HepG2 (cell line): ENCODE data around the gene IARS2. TPM values are rescaled to one million over a fixed set of nuclear protein-coding genes. Genes with fewer than 3 reads are reported as not detected.
A peak's percentile ranks its signal among the peaks of the same experiment; 100 is the strongest.

Source experiments
- ATF1 ChIP-seq: IDR thresholded peaks from 2 replicates; pipeline ENCODE4 v1.6.1; 2016; ENCODE audit warnings: mild to moderate bottlenecking, control low read depth
- CREM ChIP-seq, 2 experiments: sonication (generic) in 1 of 2; formaldehyde crosslinking in 1 of 2; IDR thresholded peaks; 2 replicates each; pipeline versions ENCODE4 v1.4.0 to v1.6.1; 2016 to 2020; ENCODE audit warnings: antibody characterized with exemption in 1 of 2, mild to moderate bottlenecking in 1 of 2, missing genetic modification reagents in 1 of 2
- FOXK1 ChIP-seq: sonication (generic); formaldehyde crosslinking; IDR thresholded peaks from 2 replicates; pipeline ENCODE4 v1.4.0; 2020; ENCODE audit warnings: low read depth, missing genetic modification reagents, borderline replicate concordance
- HDAC1 ChIP-seq: sonication (generic); formaldehyde crosslinking; IDR thresholded peaks from 2 replicates; pipeline ENCODE4 v1.5.1; 2020; ENCODE audit warnings: mild to moderate bottlenecking, missing genetic modification reagents
- HNF1A ChIP-seq, 2 experiments: sonication (generic) in 1 of 2; formaldehyde crosslinking in 1 of 2; IDR thresholded peaks; 2 replicates each; pipeline versions ENCODE4 v1.4.0 to v1.6.1; 2016 to 2020; ENCODE audit warnings: borderline replicate concordance in 1 of 2, low read depth in 1 of 2, mild to moderate bottlenecking in 1 of 2, missing genetic modification reagents in 1 of 2
- HNF1B ChIP-seq: sonication (generic); formaldehyde crosslinking; IDR thresholded peaks from 2 replicates; pipeline ENCODE4 v1.5.1; 2020; ENCODE audit warnings: mild to moderate bottlenecking, moderate library complexity, missing genetic modification reagents
- HOMEZ ChIP-seq: IDR thresholded peaks from 2 replicates; pipeline ENCODE4 v1.6.1; 2016; ENCODE audit warnings: low read depth
- NFE2L2 ChIP-seq: fragments of 150-350 bp; IDR thresholded peaks from 2 replicates; pipeline ENCODE4 v1.6.1; 2014; ENCODE audit warnings: low read length
- RAD51 ChIP-seq: fragments of 450-650 bp; IDR thresholded peaks from 2 replicates; pipeline ENCODE4 v1.6.1; 2016; ENCODE audit warnings: borderline replicate concordance
- SMAD3 ChIP-seq: sonication (generic); formaldehyde crosslinking; IDR thresholded peaks from 2 replicates; pipeline ENCODE4 v1.4.0; 2020; ENCODE audit warnings: missing genetic modification reagents
- ZBTB7B ChIP-seq: sonication (generic); formaldehyde crosslinking; IDR thresholded peaks from 2 replicates; pipeline ENCODE4 v1.4.0; 2020; ENCODE audit warnings: missing genetic modification reagents
- ZGPAT ChIP-seq: IDR thresholded peaks from 2 replicates; pipeline ENCODE4 v1.6.1; 2016; ENCODE audit warnings: mild to moderate bottlenecking
- ZNF160 ChIP-seq: sonication (generic); formaldehyde crosslinking; IDR thresholded peaks from 2 replicates; pipeline ENCODE4 v1.8.0; 2022; ENCODE audit warnings: mild to moderate bottlenecking, inconsistent platforms, missing genetic modification reagents
- ZNF230 ChIP-seq: sonication (generic); formaldehyde crosslinking; IDR thresholded peaks from 2 replicates; pipeline ENCODE4 v1.4.0; 2020; ENCODE audit warnings: mild to moderate bottlenecking, missing genetic modification reagents
- ZNF460 ChIP-seq: sonication (generic); formaldehyde crosslinking; IDR thresholded peaks from 2 replicates; pipeline ENCODE4 v1.5.1; 2020; ENCODE audit warnings: missing genetic modification reagents, mild to moderate bottlenecking, borderline replicate concordance
- ZNF605 ChIP-seq: sonication (generic); formaldehyde crosslinking; IDR thresholded peaks from 2 replicates; pipeline ENCODE4 v1.8.0; 2022; ENCODE audit warnings: mild to moderate bottlenecking, missing genetic modification reagents
- ZNF816 ChIP-seq: sonication (generic); formaldehyde crosslinking; IDR thresholded peaks from 2 replicates; pipeline ENCODE4 v1.8.0; 2022; ENCODE audit warnings: missing genetic modification reagents, mild to moderate bottlenecking, borderline replicate concordance
- polyA plus RNA-seq, 8 experiments: library from polyadenylated mRNA; depleted of rRNA in 3 of 8; stranded (reverse) in 7 of 8; unstranded in 1 of 8; fragments of >200 nt; fragmentation: Illumina TruSeq in 4 of 8; extraction: Trizol in 4 of 8; gene quantifications; 2 replicates each; pipeline versions ENCODE4 v1.2.1 to v1.2.3, GENCODE V29; 2011 to 2016; ENCODE audit warnings: low read depth in 4 of 8, missing spikeins in 1 of 8, mixed read lengths in 1 of 8; ENCODE audit not compliant: insufficient read depth in 1 of 8
- total RNA-seq, 5 experiments: library from RNA; depleted of rRNA; stranded (reverse); fragments of >200 nt; fragmentation: Illumina TruSeq; extraction: Trizol; gene quantifications; 2 replicates each; pipeline ENCODE4 v1.2.3, GENCODE V29; 2016; ENCODE audit warnings: low read depth in 1 of 5

IARS2 gene
- total and polyA plus RNA-seq, 2 of the 13 experiments (the other 11 are each of a cell fraction or from before 2014, with no cell fraction given), result 28.6 to 122 TPM

- TF ChIP-seq SMAD3 (CRISPR knock-in tag), result peak; percentile 70; the same call in 1 of the 2 replicates
- peak; percentile 16; the same call in 1 of the 2 replicates for TF ChIP-seq RAD51
- peak; percentile 84 for TF ChIP-seq HDAC1 (CRISPR knock-in tag)
- peak; percentile 57 for TF ChIP-seq ZGPAT (CRISPR knock-in tag)
- TF ChIP-seq ZNF460, result no peak
- TF ChIP-seq ZNF160, result no peak
- peak; percentile 71 for TF ChIP-seq FOXK1
- peak; percentile 7; the same call in 1 of the 2 replicates for TF ChIP-seq NFE2L2
- no peak for TF ChIP-seq HNF1A (IDR thresholded peaks at IDR 0.05; ENCODE audit: low read depth)
- TF ChIP-seq HNF1A (CRISPR knock-in tag; IDR thresholded peaks at IDR 0.05; ENCODE audit: borderline replicate concordance), result 0 out of 2 replicates have a peak, but pooled peaks have one; percentile 34
- 0 out of 2 replicates have a peak, but pooled peaks have one; percentile 25 for TF ChIP-seq ZNF230 (CRISPR knock-in tag)
- peak; percentile 27; the same call in 1 of the 2 replicates for TF ChIP-seq ZBTB7B (CRISPR knock-in tag)
- 0 out of 2 replicates have a peak, but pooled peaks have one; percentile 54 for TF ChIP-seq ATF1 (CRISPR knock-in tag)
- 0 out of 2 replicates have a peak, but pooled peaks have one; percentile 67 for TF ChIP-seq ZNF816 (CRISPR knock-in tag)
- peak; percentile 47; the same call in 1 of the 2 replicates for TF ChIP-seq ZNF605 (CRISPR knock-in tag)
- peak; percentile 90 for TF ChIP-seq HNF1B (CRISPR knock-in tag)
- 0 out of 2 replicates have a peak, but pooled peaks have one; percentile 58 for TF ChIP-seq CREM (IDR thresholded peaks at IDR 0.05)
- TF ChIP-seq CREM (CRISPR knock-in tag; IDR thresholded peaks at IDR 0.05), result no peak
- 0 out of 2 replicates have a peak, but pooled peaks have one; percentile 47 for TF ChIP-seq HOMEZ (CRISPR knock-in tag)
These were observed 4.0 kb upstream of the IARS2 start, which contains the start of gene BPNT1 (continued) for GRCh38 chr1:220089650-220090556.
